ENCODE data around the gene NTM.

DNA sequence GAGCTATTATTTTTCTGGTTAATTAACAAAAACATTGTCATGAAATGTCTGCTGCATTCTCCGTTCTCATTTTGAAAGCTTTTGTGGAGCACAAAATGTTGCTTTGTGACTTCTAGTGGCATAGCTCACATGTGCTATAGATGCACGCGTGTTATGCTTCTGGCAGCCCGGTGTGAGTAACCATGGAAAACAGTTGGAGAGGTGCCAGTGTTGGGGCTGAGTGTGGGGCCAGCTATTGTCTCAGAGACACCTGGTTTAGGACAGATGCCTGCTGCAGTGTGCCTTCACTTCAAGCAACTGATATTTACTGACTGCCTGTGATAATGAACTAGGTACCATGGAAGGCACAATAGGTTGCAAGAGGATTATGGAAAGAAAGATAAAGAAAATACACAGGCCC is 760.6 kb downstream of the NTM start:
- TF ChIP-seq EZH2 (IDR thresholded peaks at IDR 0.05) (no peak), FOXP2 (optimal IDR thresholded peaks at IDR 0.05; ENCODE audit: control extremely low read depth, extremely low read length, insufficient read depth) (no peak), POLR2AphosphoS5 (IDR thresholded peaks at IDR 0.05; ENCODE audit: borderline replicate concordance, low read depth, low read length) (no peak)
